Measurements from ENCODE around the gene FLYWCH1. TPM values are rescaled to one million over a fixed set of nuclear protein-coding genes. Genes with fewer than 3 reads are reported as not detected.
A peak's percentile ranks its signal among the peaks of the same experiment; 100 is the strongest.
"Not testable (repeated sequence)": the region's sequence is repeated elsewhere in the genome, so short reads cannot be mapped to it uniquely, and the experiment has no call there.

The FLYWCH1 gene
- total and polyA plus RNA-seq, 8 donors: 11.5 to 40.4 (median 16.5) TPM

GRCh38 chr16:2907084-2907753 lies 4.5 kb upstream of the FLYWCH1 start:
- H3K27ac ChIP-seq: peak overlapping the region in 1 of 4 donors; percentile 33
- not testable (repeated sequence) for FAIRE-seq, H3K36me3 ChIP-seq

GRCh38 chr16:2910441-2910969 lies 1.2 kb upstream of the FLYWCH1 start:
- no peak for FAIRE-seq
- 44 to 58% methylated on average over 5 of the region's 5 CpGs for WGBS, 2 donors

More at GRCh38 chr16:2907084-2907753, 4.5 kb upstream of the FLYWCH1 start:
- H3K4me1 ChIP-seq: peaks cover 3 to 13% (median 3%) of the 10 kb centered on the region in 3 donors
- peak; percentile 20 to 24 (median 24) for TF ChIP-seq CTCF (IDR thresholded peaks at IDR 0.05)
- intact Hi-C loops (cut with DNase I); ATAC-seq; H3K27me3 ChIP-seq; H3K9me3 ChIP-seq; H3K4me3 ChIP-seq: not testable (repeated sequence)
- WGBS, 2 donors: 10 to 11% methylated on average over 16 of the region's 17 CpGs
- peak in 5 of 6 donors; percentile 55 to 70 (median 62) for DNase-seq

GRCh38 chr16:2912330-2913199 lies 834 bp downstream of the FLYWCH1 start:
- peak in 3 of 6 donors; percentile 42 to 75 (median 66) for DNase-seq
- no peak for FAIRE-seq

More at GRCh38 chr16:2910441-2910969, 1.2 kb upstream of the FLYWCH1 start:
- Histone ChIP-seq H3K27ac (no peak overlapping the region), H3K9me3 (no peaks in the 10 kb centered on the region), H3K4me1 (peaks cover 0 to 14% (median 3%) of the 10 kb centered on the region in 3 donors), H3K36me3 (no peaks in the 10 kb centered on the region), H3K27me3 (no peaks in the 10 kb centered on the region), H3K4me3 (no peak overlapping the region)
- intact Hi-C loops (cut with DNase I): no loop called here
- no peak for ATAC-seq
- TF ChIP-seq CTCF (IDR thresholded peaks at IDR 0.05): no peak
- no peak for DNase-seq

GRCh38 chr16:2913603-2914002 lies 1.9 kb downstream of the FLYWCH1 start:
- no peaks in the 10 kb centered on the region for H3K27me3 ChIP-seq
- peaks cover 0 to 6% (median 0%) of the 10 kb centered on the region in 3 donors for H3K4me1 ChIP-seq
- no peak for ATAC-seq
- no peak overlapping the region for H3K4me3 ChIP-seq
- TF ChIP-seq CTCF (IDR thresholded peaks at IDR 0.05): no peak
- FAIRE-seq: no peak
- no peaks in the 10 kb centered on the region for H3K9me3 ChIP-seq
- WGBS, 2 donors: 82 to 85% methylated on average over 7 of the region's 7 CpGs
- intact Hi-C loops (cut with DNase I): no loop called here
- no peaks in the 10 kb centered on the region for H3K36me3 ChIP-seq
- no peak for DNase-seq
- no peak overlapping the region for H3K27ac ChIP-seq

More at GRCh38 chr16:2912330-2913199, 834 bp downstream of the FLYWCH1 start:
- 5 to 6% methylated on average over 39 of the region's 39 CpGs for WGBS, 2 donors
- Histone ChIP-seq H3K4me1 (peaks cover 0 to 6% (median under 1%) of the 10 kb centered on the region in 3 donors), H3K9me3 (no peaks in the 10 kb centered on the region), H3K27me3 (no peaks in the 10 kb centered on the region), H3K27ac (peak overlapping the region; percentile 22 to 60 (median 34)), H3K4me3 (peak overlapping the region; percentile 48 to 90 (median 80)), H3K36me3 (no peaks in the 10 kb centered on the region)
- intact Hi-C loops (cut with DNase I): no loop called here
- ATAC-seq: peak; percentile 19 to 36 (median 22)
- TF ChIP-seq CTCF (IDR thresholded peaks at IDR 0.05): no peak
